Muscle layer of duodenum (tissue), 2 donors: ENCODE results near the gene NCEH1.

Experiments used
- H3K27ac ChIP-seq: one replicate; pipeline ENCODE4 v1.7.0; 2013; ENCODE audit warnings: mild to moderate bottlenecking, low read length
- H3K27me3 ChIP-seq: one replicate; pipeline ENCODE4 v1.7.0; 2013; ENCODE audit warnings: low read depth, mild to moderate bottlenecking, control low read depth, low read length
- H3K36me3 ChIP-seq, 2 donors: one replicate each; pipeline ENCODE4 v1.7.0; 2013; ENCODE audit warnings: low read length in 2 of 2, control low read depth in 1 of 2, mild to moderate bottlenecking in 1 of 2; ENCODE audit not compliant: insufficient read depth in 2 of 2, control insufficient read depth in 1 of 2
- H3K4me1 ChIP-seq, 2 donors: one replicate each; pipeline ENCODE4 v1.7.0; 2013; ENCODE audit warnings: low read length in 2 of 2, mild to moderate bottlenecking in 2 of 2, control low read depth in 1 of 2, moderate library complexity in 1 of 2; ENCODE audit not compliant: insufficient read depth in 2 of 2, control insufficient read depth in 1 of 2
- H3K4me3 ChIP-seq, 2 donors: one replicate each; pipeline ENCODE4 v1.7.0; 2013; ENCODE audit warnings: low read length in 2 of 2, low read depth in 1 of 2, mild to moderate bottlenecking in 1 of 2
- H3K9me3 ChIP-seq, 2 donors: one replicate each; pipeline ENCODE4 v1.7.0; 2013; ENCODE audit warnings: low read length in 2 of 2, control low read depth in 1 of 2, mild to moderate bottlenecking in 1 of 2; ENCODE audit not compliant: control insufficient read depth in 1 of 2
- donor health status: healthy.

The NCEH1 gene

GRCh38 chr3:172692751-172693338 is 18.0 kb downstream of the NCEH1 start:
- H3K9me3 ChIP-seq: no peaks in the 10 kb centered on the region
- peaks cover 0 to 6% of the 10 kb centered on the region in 2 donors for H3K4me1 ChIP-seq
- no peak overlapping the region for H3K4me3 ChIP-seq
- no peak overlapping the region for H3K27ac ChIP-seq
- no peaks in the 10 kb centered on the region for H3K27me3 ChIP-seq
- H3K36me3 ChIP-seq: no peaks in the 10 kb centered on the region

DNA sequence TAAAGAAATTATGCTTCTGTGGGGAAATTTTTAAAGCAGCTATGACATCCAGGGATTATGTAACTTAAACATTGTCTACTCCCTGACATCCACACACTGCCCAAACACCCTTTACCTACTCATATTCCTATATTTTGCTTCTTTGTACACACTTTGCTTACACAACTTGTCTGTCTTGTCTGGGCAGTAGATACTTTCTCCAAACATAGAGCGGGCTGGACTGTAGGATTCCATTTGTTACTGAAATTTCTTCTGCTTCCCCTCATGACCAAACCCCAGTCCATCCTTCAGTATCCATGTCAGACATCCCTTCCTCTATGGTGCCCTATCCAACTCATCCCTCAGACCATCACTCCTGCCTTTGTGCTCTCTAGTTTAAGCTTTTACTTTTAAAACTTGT is 19.9 kb downstream of the NCEH1 start:
- no peak overlapping the region for H3K27ac ChIP-seq
- H3K27me3 ChIP-seq: no peaks in the 10 kb centered on the region
- no peaks in the 10 kb centered on the region for H3K9me3 ChIP-seq
- no peaks in the 10 kb centered on the region for H3K36me3 ChIP-seq
- H3K4me1 ChIP-seq: peaks cover 0 to 6% of the 10 kb centered on the region in 2 donors
- H3K4me3 ChIP-seq: no peak overlapping the region

GRCh38 chr3:172688588-172688987 is 22.3 kb downstream of the NCEH1 start:
- H3K4me3 ChIP-seq: no peak overlapping the region
- no peaks in the 10 kb centered on the region for H3K36me3 ChIP-seq
- H3K27me3 ChIP-seq: no peaks in the 10 kb centered on the region
- H3K9me3 ChIP-seq: no peaks in the 10 kb centered on the region
- peaks cover 0 to 6% of the 10 kb centered on the region in 2 donors for H3K4me1 ChIP-seq
- no peak overlapping the region for H3K27ac ChIP-seq

DNA sequence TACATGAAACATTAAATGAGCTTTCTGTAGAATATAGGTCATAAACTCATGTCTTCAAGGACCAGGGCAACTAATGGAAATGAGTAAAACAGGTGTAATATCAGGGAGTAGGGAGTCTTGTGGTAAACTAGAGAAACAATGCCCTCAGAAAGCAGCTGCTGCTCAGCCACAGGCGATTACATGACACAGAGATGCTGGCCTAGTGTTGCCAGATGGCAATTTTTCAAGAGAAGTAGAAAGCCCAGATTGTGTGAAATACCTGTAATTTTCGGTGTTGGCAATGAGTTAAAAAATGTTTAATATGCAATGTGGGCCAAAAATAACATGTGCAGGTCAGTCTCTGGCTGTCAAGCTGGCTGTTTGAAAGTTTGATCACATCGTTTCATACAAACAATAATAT is 23.4 kb downstream of the NCEH1 start:
- H3K9me3 ChIP-seq: no peaks in the 10 kb centered on the region
- H3K27ac ChIP-seq: no peak overlapping the region
- H3K4me1 ChIP-seq: peaks cover 0 to 6% of the 10 kb centered on the region in 2 donors
- no peaks in the 10 kb centered on the region for H3K27me3 ChIP-seq
- H3K36me3 ChIP-seq: no peaks in the 10 kb centered on the region
- H3K4me3 ChIP-seq: no peak overlapping the region

DNA sequence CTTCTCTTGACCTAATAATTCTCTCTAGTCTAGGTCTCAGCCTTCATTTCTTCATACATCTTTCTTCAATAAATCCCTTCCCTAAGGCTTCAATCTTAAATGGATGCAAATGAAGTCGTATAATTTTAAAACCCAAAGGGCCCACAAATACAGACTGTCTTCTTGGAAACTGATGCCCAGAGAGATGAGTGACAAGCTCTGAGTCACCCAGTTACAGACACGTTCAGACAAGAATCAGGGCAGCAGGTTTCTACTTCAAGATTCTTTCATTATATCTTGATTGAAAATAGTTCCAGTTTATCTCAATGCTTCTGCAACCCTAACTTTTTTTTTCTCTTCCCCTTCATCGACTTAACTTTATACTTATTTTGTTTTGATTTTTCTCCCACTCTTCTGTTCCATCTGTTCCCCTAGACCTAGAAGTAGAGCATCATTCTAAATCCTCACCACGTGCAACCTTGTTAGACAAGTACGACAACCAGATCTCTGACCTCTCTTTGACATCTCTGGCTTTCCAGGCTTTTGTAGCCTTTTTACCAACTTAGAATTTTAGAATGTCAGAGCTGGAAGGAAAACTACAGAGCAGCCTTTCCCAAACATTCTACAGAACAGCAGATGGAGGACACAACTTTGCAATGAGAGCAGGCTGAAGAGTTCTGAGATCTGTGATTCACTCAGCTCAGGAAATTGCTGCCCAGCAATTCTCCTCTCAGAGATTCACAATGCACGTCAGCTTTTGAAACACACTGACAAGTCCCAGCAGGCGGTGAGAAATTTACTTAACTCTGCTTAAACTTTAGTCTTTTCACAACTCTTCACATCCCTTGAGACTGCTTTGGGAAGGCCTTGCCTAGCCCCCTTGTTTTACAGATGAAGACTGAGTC is 25.3 kb downstream of the NCEH1 start:
- Histone ChIP-seq H3K27ac (no peak overlapping the region), H3K9me3 (no peaks in the 10 kb centered on the region), H3K4me3 (no peak overlapping the region), H3K4me1 (no peaks in the 10 kb centered on the region), H3K27me3 (no peaks in the 10 kb centered on the region), H3K36me3 (no peaks in the 10 kb centered on the region)

GRCh38 chr3:172680684-172681083 is 30.2 kb downstream of the NCEH1 start:
- Histone ChIP-seq H3K36me3 (no peaks in the 10 kb centered on the region), H3K27me3 (no peaks in the 10 kb centered on the region), H3K9me3 (no peaks in the 10 kb centered on the region), H3K4me3 (no peak overlapping the region), H3K27ac (no peak overlapping the region), H3K4me1 (peaks cover 5 to 16% of the 10 kb centered on the region in 2 donors)

DNA sequence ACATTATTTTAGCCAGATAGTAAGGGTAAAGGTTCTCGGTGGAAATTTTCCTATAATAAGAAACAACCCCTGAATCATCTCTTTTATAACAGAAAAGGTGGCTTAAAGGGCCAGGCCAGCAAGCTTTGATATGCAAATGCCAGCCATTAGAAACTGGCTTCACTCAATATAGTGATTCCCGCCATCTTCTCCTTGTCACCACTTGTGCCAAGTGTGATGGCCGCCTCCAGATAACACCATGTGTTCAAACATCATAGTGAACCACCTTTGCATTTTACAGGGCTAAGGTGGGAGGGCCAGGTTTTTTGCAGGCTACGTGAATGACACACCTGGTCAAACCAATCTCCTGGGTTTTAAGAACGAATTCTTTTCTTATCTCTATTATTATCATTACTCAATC is 31.3 kb downstream of the NCEH1 start:
- Histone ChIP-seq H3K27me3 (no peaks in the 10 kb centered on the region), H3K27ac (no peak overlapping the region), H3K4me1 (peaks cover 5 to 16% of the 10 kb centered on the region in 2 donors), H3K9me3 (no peaks in the 10 kb centered on the region), H3K4me3 (no peak overlapping the region), H3K36me3 (no peaks in the 10 kb centered on the region)

- Histone ChIP-seq H3K27me3 (no peaks in the 10 kb centered on the region), H3K9me3 (no peaks in the 10 kb centered on the region), H3K36me3 (no peaks in the 10 kb centered on the region), H3K27ac (no peak overlapping the region), H3K4me3 (no peak overlapping the region), H3K4me1 (peaks cover 5 to 16% of the 10 kb centered on the region in 2 donors)
These were observed 32.8 kb downstream of the NCEH1 start for GRCh38 chr3:172678068-172678467.

DNA sequence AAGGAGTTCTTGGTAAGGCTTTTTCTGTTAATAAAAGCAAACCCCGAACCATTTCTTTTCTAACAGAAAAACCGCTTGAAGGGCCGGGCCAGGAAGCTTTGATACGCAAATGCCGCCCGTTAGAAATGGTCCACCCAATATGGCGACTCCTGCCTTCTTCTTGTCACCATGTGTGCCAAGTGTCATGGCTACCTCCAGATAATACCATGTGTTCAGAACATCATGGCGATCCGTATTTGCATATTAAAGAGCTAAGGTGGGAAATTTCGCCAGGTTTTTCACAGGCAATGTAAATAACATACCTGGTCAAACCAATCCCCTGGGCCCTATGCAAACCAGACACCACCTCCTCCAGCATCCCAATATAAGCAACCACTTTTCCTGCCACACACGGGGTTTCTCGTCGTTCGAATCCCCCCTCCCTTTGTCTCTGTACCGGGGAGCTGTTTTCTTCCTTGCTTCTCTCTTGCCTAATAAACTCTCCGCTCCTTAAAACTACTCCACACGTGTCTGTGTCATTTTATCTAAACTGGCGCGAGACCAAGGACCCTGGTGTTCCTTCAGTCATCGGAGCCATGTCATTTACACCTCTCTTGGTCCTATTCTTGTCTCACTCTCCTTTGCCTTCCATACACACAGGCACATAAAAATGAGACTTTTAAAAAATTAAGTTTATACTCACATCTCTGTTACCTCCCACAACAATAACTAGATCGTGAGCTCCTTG is 34.5 kb downstream of the NCEH1 start:
- H3K4me3 ChIP-seq: no peak overlapping the region
- no peaks in the 10 kb centered on the region for H3K27me3 ChIP-seq
- H3K27ac ChIP-seq: no peak overlapping the region
- H3K9me3 ChIP-seq: no peaks in the 10 kb centered on the region
- H3K36me3 ChIP-seq: no peaks in the 10 kb centered on the region
- peaks cover 5 to 16% of the 10 kb centered on the region in 2 donors for H3K4me1 ChIP-seq

- Histone ChIP-seq H3K36me3 (no peaks in the 10 kb centered on the region), H3K9me3 (no peaks in the 10 kb centered on the region), H3K4me3 (no peak overlapping the region), H3K27me3 (no peaks in the 10 kb centered on the region), H3K27ac (no peak overlapping the region), H3K4me1 (peaks cover 5 to 16% of the 10 kb centered on the region in 2 donors)
These were observed 35.2 kb downstream of the NCEH1 start for GRCh38 chr3:172675441-172676193.

DNA sequence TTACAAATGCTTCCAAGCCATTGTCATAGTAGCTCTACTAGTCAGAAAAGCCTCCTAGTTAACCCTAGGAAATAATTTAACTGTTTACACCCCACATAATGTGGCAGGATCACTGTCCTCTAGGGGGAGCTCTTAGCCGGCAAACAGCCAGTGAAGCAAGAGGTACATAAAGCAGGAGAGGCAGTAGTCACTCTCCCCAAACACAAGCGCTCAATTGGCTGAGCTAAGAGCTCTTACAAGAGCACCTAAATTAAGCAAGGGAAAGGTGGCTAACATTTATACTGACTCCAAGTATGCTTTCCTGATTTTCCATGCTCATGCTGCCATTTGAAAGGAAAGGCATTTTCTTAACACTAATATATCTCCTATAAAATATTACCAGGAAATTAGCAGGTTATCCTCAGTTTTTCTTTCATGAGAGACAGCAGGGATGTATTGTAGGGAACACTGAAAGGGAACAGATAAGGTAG is 37.6 kb downstream of the NCEH1 start:
- Histone ChIP-seq H3K4me1 (peaks cover 5 to 15% of the 10 kb centered on the region in 2 donors), H3K36me3 (no peaks in the 10 kb centered on the region), H3K27ac (no peak overlapping the region), H3K4me3 (no peak overlapping the region), H3K9me3 (no peaks in the 10 kb centered on the region), H3K27me3 (no peaks in the 10 kb centered on the region)
